Activated CD8-positive, alpha-beta memory T cell treated with anti-CD3 and anti-CD28 coated beads, Interleukin-2, amount 50 U/mL, for 48 hours (primary cell): Measurements from ENCODE around the gene KIRREL3.
A peak's percentile ranks its signal among the peaks of the same experiment; 100 is the strongest.

Experiments used
- DNase-seq: peaks from one replicate; pipeline ENCODE4 v3.0.0-alpha.2; 2020

Gene KIRREL3

GRCh38 chr11:126624506-126624905 is 376.1 kb downstream of the KIRREL3 start:
- no peak for DNase-seq

GRCh38 chr11:126619516-126619915 is 381.1 kb downstream of the KIRREL3 start:
- DNase-seq = no peak

- no peak for DNase-seq
Measured at GRCh38 chr11:126615845-126616244, 384.7 kb downstream of the KIRREL3 start.

- no peak for DNase-seq
Measured at GRCh38 chr11:126613272-126613671, 387.3 kb downstream of the KIRREL3 start.

- DNase-seq = no peak
Measured at GRCh38 chr11:126612671-126613070, 387.9 kb downstream of the KIRREL3 start.

- DNase-seq = no peak
Measured at GRCh38 chr11:126611438-126611837, 389.1 kb downstream of the KIRREL3 start.

- no peak for DNase-seq
Measured at GRCh38 chr11:126608658-126609057, 391.9 kb downstream of the KIRREL3 start.

GRCh38 chr11:126607776-126608541 is 392.6 kb downstream of the KIRREL3 start:
- no peak for DNase-seq

- DNase-seq = peak; percentile 52
Measured at GRCh38 chr11:126607374-126607773, 393.2 kb downstream of the KIRREL3 start.

- no peak for DNase-seq
Measured at GRCh38 chr11:126606484-126606883, 394.1 kb downstream of the KIRREL3 start.

GRCh38 chr11:126604461-126604860 is 396.1 kb downstream of the KIRREL3 start:
- DNase-seq = no peak

GRCh38 chr11:126603486-126603885 is 397.1 kb downstream of the KIRREL3 start:
- no peak for DNase-seq

GRCh38 chr11:126602993-126603392 is 397.6 kb downstream of the KIRREL3 start:
- DNase-seq = no peak

GRCh38 chr11:126602349-126602940 is 398.1 kb downstream of the KIRREL3 start:
- no peak for DNase-seq

- DNase-seq = no peak
Measured at GRCh38 chr11:126601550-126602215, 398.9 kb downstream of the KIRREL3 start.

GRCh38 chr11:126601136-126601535 is 399.4 kb downstream of the KIRREL3 start:
- DNase-seq = no peak

- DNase-seq = no peak
Measured at GRCh38 chr11:126599217-126599897, 401.2 kb downstream of the KIRREL3 start.

- DNase-seq = no peak
Measured at GRCh38 chr11:126598344-126599216, 402.0 kb downstream of the KIRREL3 start.

- DNase-seq = no peak
Measured at GRCh38 chr11:126597041-126597440, 403.5 kb downstream of the KIRREL3 start.

GRCh38 chr11:126596474-126596873 is 404.1 kb downstream of the KIRREL3 start:
- DNase-seq = no peak

GRCh38 chr11:126595560-126595959 is 405.0 kb downstream of the KIRREL3 start:
- no peak for DNase-seq

GRCh38 chr11:126594921-126595367 is 405.6 kb downstream of the KIRREL3 start:
- DNase-seq = no peak
